ENCODE data around the gene IGF1R.

Gene IGF1R

GRCh38 chr15:98853161-98853560 is 204.8 kb downstream of the IGF1R start:
- peak; percentile 75 for DNase-seq (ENCODE audit: low read depth)
- TF ChIP-seq CTCF (conservative IDR thresholded peaks at IDR 0.05; ENCODE audit: low read depth, low read length): no peak
- H3K4me3 ChIP-seq (ENCODE audit: low read length): peak overlapping the region; percentile 79

GRCh38 chr15:98853617-98854420 is 205.5 kb downstream of the IGF1R start:
- DNase-seq (ENCODE audit: low read depth): no peak
- peak overlapping the region; percentile 44 for H3K4me3 ChIP-seq (ENCODE audit: low read length)

GRCh38 chr15:98854496-98854895 is 206.2 kb downstream of the IGF1R start:
- no peak for TF ChIP-seq CTCF (conservative IDR thresholded peaks at IDR 0.05; ENCODE audit: low read depth, low read length)
- no peak overlapping the region for H3K4me3 ChIP-seq (ENCODE audit: low read length)
- no peak for DNase-seq (ENCODE audit: low read depth)

More at GRCh38 chr15:98853617-98854420, 205.5 kb downstream of the IGF1R start:
- TF ChIP-seq CTCF (conservative IDR thresholded peaks at IDR 0.05; ENCODE audit: low read depth, low read length): no peak

- no peak for DNase-seq (ENCODE audit: low read depth)
- no peak for TF ChIP-seq CTCF (conservative IDR thresholded peaks at IDR 0.05; ENCODE audit: low read depth, low read length)
- H3K4me3 ChIP-seq (ENCODE audit: low read length): no peak overlapping the region
Measured at GRCh38 chr15:98855067-98855814, 206.9 kb downstream of the IGF1R start.

- H3K4me3 ChIP-seq (ENCODE audit: low read length): no peak overlapping the region
- DNase-seq (ENCODE audit: low read depth): no peak
- no peak for TF ChIP-seq CTCF (conservative IDR thresholded peaks at IDR 0.05; ENCODE audit: low read depth, low read length)
Measured at GRCh38 chr15:98855815-98856531, 207.6 kb downstream of the IGF1R start.

GRCh38 chr15:98856532-98856907 is 208.2 kb downstream of the IGF1R start:
- H3K4me3 ChIP-seq (ENCODE audit: low read length): no peak overlapping the region
- no peak for DNase-seq (ENCODE audit: low read depth)
- TF ChIP-seq CTCF (conservative IDR thresholded peaks at IDR 0.05; ENCODE audit: low read depth, low read length): no peak
